PC-9 (cell line): ENCODE measurements around the gene CFAP161. TPM values are rescaled to one million over a fixed set of nuclear protein-coding genes. Genes with fewer than 3 reads are reported as not detected.

Source experiments
- BruUV-seq: library from RNA; stranded (reverse); fragments of 400-500 nt; replicated peaks from 2 replicates; lab custom pipeline; 2021; lab: Mats Ljungman, UMichigan
- CTCF ChIA-PET: fragments of 300-600 bp; sonication (Branson Sonifier 250); formaldehyde crosslinking; loops from one replicate; lab custom pipeline; 2022; ENCODE audit warnings: antibody characterized with exemption; lab: Charles Lee
- POLR2A ChIA-PET: fragments of 300-600 bp; sonication (Branson Sonifier 250); formaldehyde crosslinking; loops from one replicate; lab custom pipeline; 2022; ENCODE audit warnings: antibody characterized with exemption; ENCODE audit not compliant: unreplicated experiment; lab: Charles Lee
- DNase-seq, 2 experiments: peaks; one replicate each; pipeline versions ENCODE4 v3.0.0 to v3.0.0-alpha.2; 2015 to 2022; ENCODE audit warnings: mixed read lengths in 1 of 2
- H2AFZ ChIP-seq: fragments of 200-600 bp; sonication (generic); 2 replicates; pipeline ENCODE4 v1.8.1; 2017; ENCODE audit warnings: antibody characterized with exemption
- H3F3A ChIP-seq: fragments of 200-600 bp; sonication (generic); 2 replicates; pipeline ENCODE4 v1.8.1; 2017; ENCODE audit warnings: antibody characterized with exemption, mild to moderate bottlenecking, low read depth; ENCODE audit not compliant: insufficient read depth
- H3K27ac ChIP-seq: fragments of 200-600 bp; sonication (generic); 2 replicates; pipeline ENCODE4 v1.6.1; 2016; ENCODE audit warnings: mixed run types
- H3K27me3 ChIP-seq: fragments of 200-600 bp; sonication (generic); 2 replicates; pipeline ENCODE4 v1.6.1; 2016; ENCODE audit warnings: low read depth, mixed run types; ENCODE audit not compliant: insufficient read depth
- H3K36me3 ChIP-seq: fragments of 200-600 bp; sonication (generic); 2 replicates; pipeline ENCODE4 v1.6.1; 2016; ENCODE audit warnings: low read depth, mixed run types
- H3K4me1 ChIP-seq: fragments of 200-600 bp; sonication (generic); replicated peaks from 2 replicates; pipeline ENCODE4 v1.6.1; 2016; ENCODE audit warnings: mixed run types; ENCODE audit not compliant: insufficient read depth
- H3K4me2 ChIP-seq: fragments of 200-600 bp; sonication (generic); 2 replicates; pipeline ENCODE4 v1.6.1; 2017; ENCODE audit warnings: mixed run types
- H3K4me3 ChIP-seq: fragments of 200-600 bp; sonication (generic); 2 replicates; pipeline ENCODE4 v1.6.1; 2016; ENCODE audit warnings: mixed run types
- H3K79me2 ChIP-seq: fragments of 200-600 bp; sonication (generic); 2 replicates; pipeline ENCODE4 v1.6.1; 2017; ENCODE audit warnings: low read depth, mixed run types
- H3K9me2 ChIP-seq: fragments of 200-600 bp; sonication (generic); 2 replicates; pipeline ENCODE4 v1.8.1; 2017; ENCODE audit warnings: mild to moderate bottlenecking; ENCODE audit not compliant: insufficient read depth
- H3K9me3 ChIP-seq: fragments of 200-600 bp; sonication (generic); 2 replicates; pipeline ENCODE4 v1.8.1; 2016; ENCODE audit warnings: low read depth; ENCODE audit not compliant: insufficient read depth
- H4K20me1 ChIP-seq: fragments of 200-600 bp; sonication (generic); 2 replicates; pipeline ENCODE4 v1.8.1; 2017; ENCODE audit not compliant: insufficient read depth
- CTCF ChIP-seq: fragments of 200-600 bp; sonication (generic); conservative IDR thresholded peaks from 2 replicates; pipeline ENCODE4 v1.6.1; 2017; ENCODE audit warnings: mixed run types, antibody characterized with exemption, mild to moderate bottlenecking, moderate library complexity
- EZH2 ChIP-seq: fragments of 200-600 bp; sonication (generic); IDR thresholded peaks from 2 replicates; pipeline ENCODE4 v1.8.0; 2017; ENCODE audit warnings: antibody characterized with exemption, low read depth
- intact Hi-C: fragments of 100-400 bp; cut with micrococcal nuclease; formaldehyde crosslinking; loops from one replicate; pipeline ENCODE4 v1.10.0; 2022; ENCODE audit not compliant: unreplicated experiment
- total RNA-seq: library from RNA; stranded (reverse); gene quantifications from 2 replicates; pipeline ENCODE4 v1.2.3, GENCODE V29; 2021

The CFAP161 gene
- total RNA-seq, 1 experiment from 2014 or later = 1.4 TPM

DNA sequence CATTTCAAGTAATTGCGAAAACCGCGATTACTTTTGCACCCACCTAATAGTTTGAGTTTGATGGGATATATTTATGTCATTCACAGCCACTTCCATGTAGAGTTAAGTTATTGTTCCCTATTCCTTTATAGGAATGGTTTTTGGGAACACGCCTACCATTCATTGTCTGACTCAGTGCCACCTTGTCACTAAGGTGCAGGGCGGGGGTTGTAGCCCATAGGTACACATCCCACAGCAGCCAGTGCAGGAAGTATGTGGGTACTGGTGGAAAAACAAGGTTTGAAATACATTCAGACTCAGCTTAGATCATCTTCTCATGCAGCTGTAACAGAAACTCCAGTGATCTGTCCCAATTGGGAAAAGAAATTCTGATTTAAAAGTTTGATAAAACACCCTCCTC lies 48.2 kb upstream of the CFAP161 start:
- intact Hi-C loops = loop anchor here (10.0 kb wide), 1 partner anchor 421 kb away; no protein-coding TSS in a partner anchor
- H3F3A ChIP-seq = no peaks in the 10 kb centered on the region
- no peak overlapping the region for H3K4me2 ChIP-seq
- H3K9me3 ChIP-seq = no peaks in the 10 kb centered on the region
- no peak for DNase-seq
- H3K4me3 ChIP-seq = no peak overlapping the region
- no peak overlapping the region for H2AFZ ChIP-seq
- H3K27ac ChIP-seq = no peak overlapping the region
- H3K27me3 ChIP-seq = no peaks in the 10 kb centered on the region
- TF ChIP-seq CTCF = no peak
- no peak for TF ChIP-seq EZH2
- POLR2A ChIA-PET = no interaction called here
- BruUV-seq = no TSS peak
- no peaks in the 10 kb centered on the region for H3K4me1 ChIP-seq
- no peaks in the 10 kb centered on the region for H3K79me2 ChIP-seq
- no peaks in the 10 kb centered on the region for H3K36me3 ChIP-seq
- H3K9me2 ChIP-seq = no peaks in the 10 kb centered on the region
- H4K20me1 ChIP-seq = no peaks in the 10 kb centered on the region
- CTCF ChIA-PET = no interaction called here

GRCh38 chr15:81087066-81087465 lies 47.0 kb upstream of the CFAP161 start:
- no TSS peak for BruUV-seq
- CTCF ChIA-PET = no interaction called here
- peaks cover 3% of the 10 kb centered on the region; the same call in 1 of the 2 replicates for H3F3A ChIP-seq
- H3K36me3 ChIP-seq = no peaks in the 10 kb centered on the region
- POLR2A ChIA-PET = no interaction called here
- no peaks in the 10 kb centered on the region for H3K9me2 ChIP-seq
- H4K20me1 ChIP-seq = no peaks in the 10 kb centered on the region
- no peaks in the 10 kb centered on the region for H3K4me1 ChIP-seq
- H3K4me2 ChIP-seq = no peak overlapping the region
- no peaks in the 10 kb centered on the region for H3K9me3 ChIP-seq
- TF ChIP-seq EZH2 = no peak
- no peak for TF ChIP-seq CTCF
- H3K79me2 ChIP-seq = no peaks in the 10 kb centered on the region
- no peaks in the 10 kb centered on the region for H3K27me3 ChIP-seq
- no peak overlapping the region for H2AFZ ChIP-seq
- no peak for DNase-seq
- H3K4me3 ChIP-seq = no peak overlapping the region
- intact Hi-C loops = loop anchor here (10.0 kb wide), 1 partner anchor 422 kb away; no protein-coding TSS in a partner anchor
- no peak overlapping the region for H3K27ac ChIP-seq

DNA sequence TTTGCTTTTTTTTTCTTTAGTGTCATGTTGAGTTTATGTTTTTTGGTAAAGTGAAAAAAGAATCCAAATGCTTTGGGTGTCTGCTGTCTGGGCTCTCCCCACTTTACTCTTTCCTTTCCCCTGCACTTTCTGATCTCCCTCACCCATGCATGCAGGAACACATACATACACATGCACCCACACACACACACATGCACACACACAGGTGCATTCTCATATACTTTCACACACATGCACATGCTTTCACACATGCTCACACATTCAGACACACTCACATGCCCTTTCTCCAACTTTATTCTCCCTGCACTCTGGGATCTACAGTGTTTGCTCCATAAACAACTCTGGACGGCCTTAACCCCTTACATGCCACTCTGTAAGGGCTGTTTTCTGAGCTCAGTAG lies 46.4 kb upstream of the CFAP161 start:
- Histone ChIP-seq H3K27me3 (no peaks in the 10 kb centered on the region), H3K36me3 (no peaks in the 10 kb centered on the region), H4K20me1 (no peaks in the 10 kb centered on the region), H3F3A (peaks cover 3% of the 10 kb centered on the region; the same call in 1 of the 2 replicates), H3K4me3 (no peak overlapping the region), H3K79me2 (no peaks in the 10 kb centered on the region), H3K9me2 (no peaks in the 10 kb centered on the region), H3K4me1 (peaks cover 5% of the 10 kb centered on the region), H3K4me2 (no peak overlapping the region), H3K9me3 (no peaks in the 10 kb centered on the region), H2AFZ (no peak overlapping the region), H3K27ac (no peak overlapping the region)
- DNase-seq = no peak
- no TSS peak for BruUV-seq
- POLR2A ChIA-PET = no interaction called here
- CTCF ChIA-PET = no interaction called here
- TF ChIP-seq EZH2 = no peak
- no peak for TF ChIP-seq CTCF
- intact Hi-C loops = loop anchor here (10.0 kb wide), 1 partner anchor 423 kb away; no protein-coding TSS in a partner anchor
